Measurements from ENCODE around the gene PFKFB4.
"Not testable (repeated sequence)": the region's sequence is repeated elsewhere in the genome, so short reads cannot be mapped to it uniquely, and the experiment has no call there.

PFKFB4 gene

GRCh38 chr3:48558493-48559134 is 2.0 kb upstream of the PFKFB4 start:
- DNase-seq (ENCODE audit: low spot score) = no peak

GRCh38 chr3:48555949-48556795 is 431 bp downstream of the PFKFB4 start:
- peak; percentile 10 for DNase-seq (ENCODE audit: low spot score)

DNA sequence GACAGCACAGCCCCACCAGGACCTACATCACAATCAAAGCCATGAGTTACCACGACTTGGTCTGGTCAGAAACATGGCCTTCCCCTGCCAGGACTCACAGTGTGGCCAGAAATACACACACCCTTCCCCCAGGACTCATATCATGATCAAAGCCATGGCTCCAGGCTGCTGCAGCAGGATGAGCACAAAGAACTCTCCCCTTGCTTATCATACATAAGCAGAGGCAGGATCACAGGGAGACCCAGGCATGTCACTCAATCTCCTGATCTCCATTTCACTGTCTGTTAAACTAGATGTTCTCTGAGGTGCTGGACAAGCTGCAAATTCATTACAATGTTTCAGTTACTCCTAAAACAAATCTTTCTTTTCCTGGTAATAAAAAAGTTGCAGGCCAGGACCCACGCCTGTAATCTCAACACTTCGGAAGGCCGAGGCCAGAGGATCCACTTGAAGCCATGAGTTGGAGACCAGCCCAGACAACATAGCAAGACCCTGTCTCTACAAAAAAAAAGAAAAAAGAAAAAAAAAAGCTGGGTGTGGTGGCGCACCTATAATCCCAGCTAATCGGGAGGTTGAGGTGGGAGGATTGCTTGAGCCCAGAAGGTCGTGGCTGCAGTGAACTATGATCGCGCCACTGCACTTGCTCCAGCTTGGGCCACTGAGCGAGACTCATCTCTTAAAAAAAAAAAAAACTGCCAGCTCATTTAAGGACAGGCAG is 1.2 kb downstream of the PFKFB4 start:
- no peak for DNase-seq (ENCODE audit: low spot score)

GRCh38 chr3:48553886-48554845 is 2.4 kb downstream of the PFKFB4 start:
- peak; percentile 12 for DNase-seq (ENCODE audit: low spot score)

DNA sequence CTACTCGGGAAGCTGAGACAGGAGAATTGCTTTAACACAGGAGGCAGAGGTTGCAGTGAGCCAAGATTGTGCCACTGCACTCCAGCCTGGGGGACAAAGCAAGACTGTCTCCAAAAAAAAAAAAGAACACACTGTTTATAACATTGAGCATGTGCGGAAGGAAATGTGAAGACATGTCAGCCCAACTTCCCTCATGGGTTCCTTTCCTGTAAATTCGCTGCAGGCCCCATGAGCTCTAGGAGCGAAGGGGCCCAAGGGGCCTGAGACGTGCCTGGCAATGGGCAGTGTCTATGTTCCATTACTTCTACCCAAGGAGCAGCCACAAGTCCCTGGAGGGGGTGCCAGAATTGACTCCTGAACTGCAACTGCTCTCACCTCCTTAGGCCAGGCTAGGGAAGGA is 3.2 kb downstream of the PFKFB4 start:
- no peak for DNase-seq (ENCODE audit: low spot score)

- DNase-seq (ENCODE audit: low spot score) = no peak
Measured at GRCh38 chr3:48552111-48552951, 4.3 kb downstream of the PFKFB4 start.

DNA sequence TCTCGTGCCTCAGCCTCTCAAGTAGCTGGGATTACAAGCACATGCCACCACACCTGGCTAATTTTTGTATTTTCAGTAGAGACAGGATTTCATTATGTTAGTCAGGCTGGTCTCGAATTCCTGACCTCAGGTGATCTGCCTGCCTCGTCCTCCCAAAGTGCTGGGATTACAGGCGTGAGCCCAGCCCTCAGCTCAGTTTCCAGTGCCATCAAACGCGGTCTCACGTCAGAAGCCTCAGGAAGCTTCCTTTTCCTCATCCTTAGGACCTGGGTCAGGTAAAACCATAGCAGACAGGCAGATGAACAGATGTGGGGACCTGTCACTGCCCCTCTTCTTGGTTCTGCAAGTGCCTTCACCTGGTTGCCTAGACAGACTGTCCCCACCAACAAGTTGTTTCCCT is 5.0 kb downstream of the PFKFB4 start:
- DNase-seq (ENCODE audit: low spot score) = not testable (repeated sequence)

- DNase-seq (ENCODE audit: low spot score) = peak; percentile 91
Measured at GRCh38 chr3:48548729-48549705, 7.6 kb downstream of the PFKFB4 start.

DNA sequence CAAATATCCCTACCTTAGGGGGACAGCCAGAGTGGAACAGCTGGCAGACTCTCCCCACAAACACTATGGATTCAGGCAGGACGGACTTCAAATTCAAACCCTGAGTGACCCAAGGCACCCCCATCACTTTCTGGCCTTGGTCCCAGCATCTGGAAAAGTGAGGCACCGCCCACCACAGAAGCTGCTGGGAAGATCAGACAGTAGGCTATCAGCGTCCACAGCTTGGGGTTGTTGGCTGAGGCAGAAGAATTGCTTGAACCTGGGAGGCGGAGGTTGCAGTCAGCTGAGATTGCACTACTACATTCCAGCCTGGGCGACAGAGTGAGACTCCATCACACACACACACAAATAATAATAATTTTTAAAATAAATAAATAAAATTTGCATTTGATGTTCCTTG is 8.5 kb downstream of the PFKFB4 start:
- no peak for DNase-seq (ENCODE audit: low spot score)

- no peak for DNase-seq (ENCODE audit: low spot score)
Measured at GRCh38 chr3:48546203-48546829, 10.3 kb downstream of the PFKFB4 start.

DNA sequence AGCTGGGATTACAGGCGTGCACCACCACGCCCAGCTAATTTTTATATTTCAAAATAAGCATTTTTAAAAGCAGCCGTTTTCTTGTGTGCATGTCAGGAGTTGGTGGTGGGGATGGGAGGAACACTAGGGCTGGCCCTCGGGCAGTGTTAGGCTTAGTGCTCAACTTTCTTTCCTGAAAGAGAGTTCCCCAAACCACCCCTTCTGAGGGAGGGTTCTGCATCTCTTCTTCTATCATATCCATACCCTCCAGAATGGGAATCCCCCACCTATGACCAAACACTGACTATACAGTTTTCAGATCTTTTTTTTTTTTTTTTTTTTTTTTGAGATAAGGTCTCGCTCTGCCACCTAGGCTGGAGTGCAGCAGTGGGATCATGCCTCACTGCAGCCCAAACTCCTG is 12.5 kb downstream of the PFKFB4 start:
- DNase-seq (ENCODE audit: low spot score) = no peak

- no peak for DNase-seq (ENCODE audit: low spot score)
Measured at GRCh38 chr3:48543271-48543866, 13.2 kb downstream of the PFKFB4 start.

GRCh38 chr3:48538451-48538850 is 18.2 kb downstream of the PFKFB4 start:
- no peak for DNase-seq (ENCODE audit: low spot score)

GRCh38 chr3:48536785-48537184 is 19.8 kb downstream of the PFKFB4 start:
- no peak for DNase-seq (ENCODE audit: low spot score)

GRCh38 chr3:48536116-48536515 is 20.5 kb downstream of the PFKFB4 start:
- no peak for DNase-seq (ENCODE audit: low spot score)

DNA sequence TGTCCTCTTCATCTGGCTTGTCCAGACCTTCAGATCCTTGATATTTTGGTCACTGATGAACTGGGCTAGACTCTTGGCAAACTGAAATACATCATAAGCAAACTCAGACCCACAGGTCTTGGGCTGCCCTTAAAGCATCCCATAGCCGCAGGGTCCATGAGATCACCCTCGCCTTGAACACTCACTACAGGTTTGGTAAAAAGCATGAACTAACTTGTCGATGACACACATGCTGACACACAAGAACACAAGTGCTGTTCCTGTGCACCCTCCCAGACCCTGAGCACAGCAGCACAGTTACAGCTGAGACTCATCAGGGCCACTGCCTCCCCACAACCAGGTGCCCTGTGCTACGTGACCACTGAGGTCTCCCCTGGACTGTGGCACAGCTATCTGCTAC is 21.0 kb downstream of the PFKFB4 start:
- no peak for DNase-seq (ENCODE audit: low spot score)

GRCh38 chr3:48532977-48533337 is 23.6 kb downstream of the PFKFB4 start:
- no peak for DNase-seq (ENCODE audit: low spot score)

- DNase-seq (ENCODE audit: low spot score) = no peak
Measured at GRCh38 chr3:48532271-48532976, 24.2 kb downstream of the PFKFB4 start.
